IMR-90 (cell line): Measurements from ENCODE around the gene DAAM2. TPM values are rescaled to one million over a fixed set of nuclear protein-coding genes. Genes with fewer than 3 reads are reported as not detected.

Source experiments
- ATAC-seq: fragments of 200-7000 bp; cut with Tn5 transposase; 2 replicates; pipeline ENCODE4 v1.9.1; 2020; ENCODE audit warnings: low read depth, mild to moderate bottlenecking, moderate library complexity
- BruUV-seq: library from RNA; stranded (reverse); fragments of 400-500 nt; replicated peaks from 2 replicates; lab custom pipeline; 2021; lab: Mats Ljungman, UMichigan
- CTCF ChIA-PET: fragments of 300-600 bp; formaldehyde crosslinking; extraction: SDS; loops from one replicate; lab custom pipeline; 2021; ENCODE audit warnings: antibody characterized with exemption; lab: Yijun Ruan, JAX
- POLR2A ChIA-PET: fragments of 300-600 bp; sonication (Branson Sonifier 250); formaldehyde crosslinking; loops from one replicate; lab custom pipeline; 2022; ENCODE audit warnings: antibody characterized with exemption; ENCODE audit not compliant: unreplicated experiment; lab: Charles Lee
- DNase-seq: peaks from one replicate; pipeline ENCODE4 v3.0.0; 2013
- H2AFZ ChIP-seq: replicated peaks from 2 replicates; pipeline ENCODE3; 2013; ENCODE audit warnings: low read length, mild to moderate bottlenecking; ENCODE audit not compliant: poor library complexity
- H2AK5ac ChIP-seq: 2 replicates; pipeline ENCODE4 v1.6.1; 2013; ENCODE audit warnings: low read depth, low read length, inconsistent platforms
- H2AK9ac ChIP-seq: replicated peaks from 2 replicates; pipeline ENCODE3; 2013; ENCODE audit warnings: mild to moderate bottlenecking, low read depth, low read length, moderate library complexity; ENCODE audit not compliant: poor library complexity
- H2BK120ac ChIP-seq: 2 replicates; pipeline ENCODE4 v1.6.1; 2013; ENCODE audit warnings: low read depth, low read length, inconsistent platforms
- H2BK15ac ChIP-seq: 3 replicates; pipeline ENCODE4 v1.6.1; 2013; ENCODE audit warnings: low read depth, low read length, inconsistent platforms
- H2BK20ac ChIP-seq: 2 replicates; pipeline ENCODE4 v1.6.1; 2013; ENCODE audit warnings: low read depth, mild to moderate bottlenecking, inconsistent platforms, low read length, moderate library complexity
- H2BK5ac ChIP-seq: 2 replicates; pipeline ENCODE4 v1.6.1; 2013; ENCODE audit warnings: mild to moderate bottlenecking, low read depth, low read length, inconsistent platforms; ENCODE audit not compliant: poor library complexity, severe bottlenecking
- H3K14ac ChIP-seq: replicated peaks from 2 replicates; pipeline ENCODE4 v1.6.1; 2013; ENCODE audit warnings: low read depth, low read length, inconsistent platforms
- H3K18ac ChIP-seq: 2 replicates; pipeline ENCODE4 v1.6.1; 2013; ENCODE audit warnings: low read depth, low read length, control low read depth
- H3K23ac ChIP-seq: 2 replicates; pipeline ENCODE4 v1.6.1; 2013; ENCODE audit warnings: low read depth, low read length, inconsistent platforms
- H3K27ac ChIP-seq: 2 replicates; pipeline ENCODE4 v1.5.1; 2013; ENCODE audit warnings: mild to moderate bottlenecking, control low read depth, low read length; ENCODE audit not compliant: insufficient read depth
- H3K27me3 ChIP-seq: 2 replicates; pipeline ENCODE4 v1.6.1; 2013; ENCODE audit warnings: low read length; ENCODE audit not compliant: control insufficient read depth, insufficient read depth
- H3K36me3 ChIP-seq: 2 replicates; pipeline ENCODE4 v1.6.1; 2013; ENCODE audit warnings: low read length, mixed read lengths; ENCODE audit not compliant: control insufficient read depth, insufficient read depth
- H3K4ac ChIP-seq: 2 replicates; pipeline ENCODE4 v1.6.1; 2013; ENCODE audit warnings: low read depth, low read length, inconsistent platforms
- H3K4me1 ChIP-seq: 2 replicates; pipeline ENCODE4 v1.6.1; 2013; ENCODE audit warnings: low read length, mixed read lengths; ENCODE audit not compliant: control insufficient read depth, insufficient read depth
- H3K4me2 ChIP-seq: 2 replicates; pipeline ENCODE4 v1.6.1; 2013; ENCODE audit warnings: low read depth, mild to moderate bottlenecking, control low read depth, low read length, moderate library complexity
- H3K4me3 ChIP-seq: 2 replicates; pipeline ENCODE4 v1.5.1; 2013; ENCODE audit warnings: low read depth, mild to moderate bottlenecking, control low read depth, low read length, moderate library complexity; ENCODE audit not compliant: insufficient read depth
- H3K56ac ChIP-seq: 2 replicates; pipeline ENCODE4 v1.6.1; 2013; ENCODE audit warnings: low read length, inconsistent platforms; ENCODE audit not compliant: insufficient read depth; ENCODE audit errors: extremely low read depth
- H3K79me1 ChIP-seq, 2 experiments: 2 replicates each; pipeline ENCODE4 v1.6.1; 2013; ENCODE audit warnings: low read length in 2 of 2, inconsistent platforms in 1 of 2, low read depth in 1 of 2
- H3K9ac ChIP-seq: 2 replicates; pipeline ENCODE4 v1.6.1; 2013; ENCODE audit warnings: low read depth, low read length, control low read depth
- H3K9me1 ChIP-seq: 2 replicates; pipeline ENCODE4 v1.6.1; 2013; ENCODE audit warnings: low read length, inconsistent platforms; ENCODE audit not compliant: insufficient read depth
- H3K9me3 ChIP-seq: 2 replicates; pipeline ENCODE4 v1.6.1; 2013; ENCODE audit warnings: low read length; ENCODE audit not compliant: control insufficient read depth, insufficient read depth
- H4K20me1 ChIP-seq: 2 replicates; pipeline ENCODE4 v1.6.1; 2013; ENCODE audit warnings: low read length, inconsistent platforms; ENCODE audit not compliant: insufficient read depth
- H4K5ac ChIP-seq: 2 replicates; pipeline ENCODE4 v1.6.1; 2013; ENCODE audit warnings: mild to moderate bottlenecking, low read depth, low read length, control low read depth
- H4K8ac ChIP-seq, 2 experiments: 2 replicates each; pipeline ENCODE4 v1.6.1; 2013; ENCODE audit warnings: low read depth in 2 of 2, low read length in 2 of 2, control low read depth in 1 of 2, inconsistent platforms in 1 of 2
- H4K91ac ChIP-seq: 2 replicates; pipeline ENCODE4 v1.6.1; 2013; ENCODE audit warnings: low read depth, low read length, inconsistent platforms; ENCODE audit not compliant: insufficient read depth
- CHD1 ChIP-seq: IDR thresholded peaks from 2 replicates; pipeline ENCODE4 v1.6.1; 2012; ENCODE audit warnings: low read depth, low read length, improper control_type of control experiment
- FOS ChIP-seq: fragments of 150-350 bp; IDR thresholded peaks from 2 replicates; pipeline ENCODE4 v1.6.1; 2016; ENCODE audit warnings: low read depth, low read length
- MAFK ChIP-seq: IDR thresholded peaks from 2 replicates; pipeline ENCODE4 v1.6.1; 2012; ENCODE audit warnings: low read depth, low read length, improper control_type of control experiment
- NFE2L2 ChIP-seq: fragments of 150-350 bp; IDR thresholded peaks from 2 replicates; pipeline ENCODE4 v1.6.1; 2016; ENCODE audit warnings: low read depth, mild to moderate bottlenecking, low read length
- POLR2A ChIP-seq: IDR thresholded peaks from 2 replicates; pipeline ENCODE4 v1.6.1; 2012; ENCODE audit warnings: mild to moderate bottlenecking, low read depth, low read length
- RAD21 ChIP-seq: IDR thresholded peaks from 2 replicates; pipeline ENCODE4 v1.6.1; 2012; ENCODE audit warnings: low read length, improper control_type of control experiment
- RFX5 ChIP-seq: IDR thresholded peaks from 2 replicates; pipeline ENCODE4 v1.8.0; 2012; ENCODE audit warnings: low read depth, mild to moderate bottlenecking, low read length, moderate library complexity
- SMC3 ChIP-seq: fragments of 150-350 bp; IDR thresholded peaks from 2 replicates; pipeline ENCODE4 v1.6.1; 2016; ENCODE audit warnings: low read depth, mild to moderate bottlenecking, antibody characterized with exemption, low read length, moderate library complexity
- WGBS, 2 experiments: methylation state at CpG; one replicate each; pipeline versions ENCODE4 v1.1.5 to v1.1.7; 2013; ENCODE audit warnings: missing lambda C conversion rate in 2 of 2; ENCODE audit not compliant: insufficient read length in 1 of 2; ENCODE audit errors: extremely low coverage in 2 of 2; 5-methylcytosine and 5-hydroxymethylcytosine counted together
- dilution Hi-C: fragments of 300-500 bp; cut with HindIII; formaldehyde crosslinking; loops from one replicate; pipeline ENCODE4 v1.14.3; 2018; ENCODE audit warnings: low sequenced_read_pairs; ENCODE audit not compliant: unreplicated experiment
- in situ Hi-C: fragments of 300-500 bp; cut with MboI; formaldehyde crosslinking; loops from 3 replicates; pipeline ENCODE4 v1.14.3; 2019; ENCODE audit warnings: low sequenced_read_pairs, inconsistent platforms, mixed read lengths
- intact Hi-C: fragments of 100-400 bp; cut with micrococcal nuclease; formaldehyde crosslinking; loops from 2 replicates; pipeline ENCODE4 v1.10.0; 2022
- polyA plus RNA-seq, 3 experiments: library from polyadenylated mRNA; depleted of rRNA; stranded (reverse); fragments of >200 nt; gene quantifications; 2 replicates each; pipeline ENCODE4 v1.2.3, GENCODE V29; 2012; ENCODE audit warnings: low replicate concordance in 1 of 3
- total RNA-seq: library from RNA; depleted of rRNA; stranded (reverse); fragments of >200 nt; gene quantifications from 2 replicates; pipeline ENCODE4 v1.2.3, GENCODE V29; 2012
- TF ChIP-seq, protein P1 (sequence below): fragments of 150-350 bp; IDR thresholded peaks from 2 replicates; pipeline ENCODE4 v1.6.1; 2016; ENCODE audit warnings: low read depth, mild to moderate bottlenecking, low read length, moderate library complexity, borderline replicate concordance
- TF ChIP-seq, protein P2 (sequence below): fragments of 150-350 bp; IDR thresholded peaks from 2 replicates; pipeline ENCODE4 v1.6.1; 2017; ENCODE audit warnings: mild to moderate bottlenecking, antibody characterized with exemption, low read length, low read depth

Gene DAAM2
- total and polyA plus RNA-seq, 2 of the 4 experiments (the other 2 are of a cell fraction): 11.2 to 12.9 TPM

DNA sequence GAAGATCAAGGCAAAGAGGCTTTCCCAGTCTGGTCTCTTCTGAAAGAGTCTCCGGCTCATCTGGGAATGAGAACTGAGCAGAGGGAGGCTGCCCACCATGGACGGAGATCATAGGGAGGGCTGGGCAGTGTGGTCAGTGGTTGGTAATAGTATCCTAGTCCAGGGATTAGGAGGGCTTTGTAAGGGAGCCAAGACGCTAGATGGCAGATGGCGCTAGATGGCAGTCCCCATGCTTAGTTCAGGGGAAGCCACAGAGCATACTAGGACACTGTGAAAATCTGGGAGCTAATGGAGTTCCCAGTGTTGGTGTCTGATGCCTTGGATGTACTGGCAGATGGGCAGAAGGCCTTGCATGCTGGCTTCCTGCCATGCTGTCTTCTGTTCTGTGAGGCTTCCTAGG is 21.7 kb upstream of the DAAM2 start:
- CTCF ChIA-PET: no interaction called here
- in situ Hi-C loops: no loop called here

More for the DNA sequence above, 21.7 kb upstream of the DAAM2 start:
- no peak for TF ChIP-seq FOS
- TF ChIP-seq RFX5: no peak
- TF ChIP-seq, protein P1, sequence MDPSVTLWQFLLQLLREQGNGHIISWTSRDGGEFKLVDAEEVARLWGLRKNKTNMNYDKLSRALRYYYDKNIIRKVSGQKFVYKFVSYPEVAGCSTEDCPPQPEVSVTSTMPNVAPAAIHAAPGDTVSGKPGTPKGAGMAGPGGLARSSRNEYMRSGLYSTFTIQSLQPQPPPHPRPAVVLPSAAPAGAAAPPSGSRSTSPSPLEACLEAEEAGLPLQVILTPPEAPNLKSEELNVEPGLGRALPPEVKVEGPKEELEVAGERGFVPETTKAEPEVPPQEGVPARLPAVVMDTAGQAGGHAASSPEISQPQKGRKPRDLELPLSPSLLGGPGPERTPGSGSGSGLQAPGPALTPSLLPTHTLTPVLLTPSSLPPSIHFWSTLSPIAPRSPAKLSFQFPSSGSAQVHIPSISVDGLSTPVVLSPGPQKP: no peak
- TF ChIP-seq MAFK: no peak
- no peak for TF ChIP-seq NFE2L2
- TF ChIP-seq RAD21: no peak
- TF ChIP-seq POLR2A: no peak
- TF ChIP-seq, protein P2, sequence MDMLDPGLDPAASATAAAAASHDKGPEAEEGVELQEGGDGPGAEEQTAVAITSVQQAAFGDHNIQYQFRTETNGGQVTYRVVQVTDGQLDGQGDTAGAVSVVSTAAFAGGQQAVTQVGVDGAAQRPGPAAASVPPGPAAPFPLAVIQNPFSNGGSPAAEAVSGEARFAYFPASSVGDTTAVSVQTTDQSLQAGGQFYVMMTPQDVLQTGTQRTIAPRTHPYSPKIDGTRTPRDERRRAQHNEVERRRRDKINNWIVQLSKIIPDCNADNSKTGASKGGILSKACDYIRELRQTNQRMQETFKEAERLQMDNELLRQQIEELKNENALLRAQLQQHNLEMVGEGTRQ: no peak
- no peak for TF ChIP-seq CHD1
- TF ChIP-seq SMC3: no peak
- Histone ChIP-seq H3K56ac (no peak overlapping the region), H4K91ac (no peak overlapping the region), H3K4me1 (peaks cover 4% of the 10 kb centered on the region), H2BK20ac (no peak overlapping the region), H3K4me3 (no peak overlapping the region), H3K36me3 (no peaks in the 10 kb centered on the region), H2BK15ac (no peak overlapping the region), H3K18ac (no peak overlapping the region), H3K4ac (no peak overlapping the region), H3K27me3 (peaks cover 15% of the 10 kb centered on the region), H3K4me2 (no peak overlapping the region), H2BK5ac (no peak overlapping the region), H2BK120ac (no peak overlapping the region), H2AFZ (no peak overlapping the region), H3K9me1 (no peaks in the 10 kb centered on the region), H3K27ac (no peak overlapping the region), H2AK9ac (no peak overlapping the region), H3K14ac (no peak overlapping the region), H3K23ac (no peak overlapping the region), H4K20me1 (no peaks in the 10 kb centered on the region), H2AK5ac (no peak overlapping the region), H3K9ac (no peak overlapping the region), H3K9me3 (no peaks in the 10 kb centered on the region; the same call in 1 of the 2 replicates), H4K8ac (no peak overlapping the region), H4K5ac (no peak overlapping the region), H3K79me1 (no peaks in the 10 kb centered on the region)
- DNase-seq (no peak), ATAC-seq (no peak)
- no TSS peak for BruUV-seq
- POLR2A ChIA-PET: no interaction called here
- dilution Hi-C loops: no loop called here
- WGBS, 2 experiments: 87% methylated on average over 3 of the region's 4 CpGs; no CpG with 5 or more reads in 1 of the 2 experiments
- intact Hi-C loops: no loop called here
